NCI-H82 (cell line): ENCODE results near the gene CAMKMT.
A peak's percentile ranks its signal among the peaks of the same experiment; 100 is the strongest.

Experiments
- DNase-seq: peaks from one replicate; lab custom pipeline; 2025; lab: John Stamatoyannopoulos, UW

The CAMKMT gene

DNA sequence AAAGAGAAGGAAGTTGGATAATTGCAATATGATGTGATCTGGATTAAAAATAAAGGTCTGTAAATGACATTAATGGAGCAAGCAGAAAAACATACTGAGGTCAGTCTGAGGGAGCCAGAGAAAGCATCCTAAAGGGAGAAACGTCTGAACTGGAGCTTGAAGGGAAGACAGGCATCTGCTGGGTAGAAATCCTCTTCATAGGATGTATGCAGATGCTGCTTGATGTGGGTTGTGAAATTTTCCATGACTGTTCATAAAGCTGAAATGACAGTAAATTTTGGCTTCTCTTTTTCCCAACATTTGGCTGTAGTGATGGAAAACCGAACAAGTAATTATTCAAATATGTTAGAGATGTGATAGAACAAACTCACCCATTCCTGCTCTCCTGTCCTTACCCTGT, 287.6 kb downstream of the CAMKMT start:
- peak; percentile 10 for DNase-seq

DNA sequence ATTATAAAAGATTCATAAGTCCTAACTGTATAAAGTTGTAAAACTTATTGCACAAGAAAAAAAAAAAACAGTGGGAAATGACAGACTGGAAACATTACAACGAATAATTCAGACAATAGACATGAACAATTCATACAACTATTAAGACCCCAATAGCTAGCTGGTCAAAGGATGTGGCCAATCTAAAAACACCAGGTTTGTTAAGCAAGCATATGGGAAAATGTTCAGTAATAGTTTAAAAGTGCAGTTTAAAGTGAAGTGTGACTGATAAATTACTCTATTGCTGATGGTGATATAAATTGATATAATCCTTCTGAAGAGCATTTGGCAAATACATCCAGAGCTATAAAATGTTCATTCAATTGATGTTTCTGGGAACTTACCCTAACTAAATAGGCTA, 289.0 kb downstream of the CAMKMT start:
- DNase-seq = no peak

DNA sequence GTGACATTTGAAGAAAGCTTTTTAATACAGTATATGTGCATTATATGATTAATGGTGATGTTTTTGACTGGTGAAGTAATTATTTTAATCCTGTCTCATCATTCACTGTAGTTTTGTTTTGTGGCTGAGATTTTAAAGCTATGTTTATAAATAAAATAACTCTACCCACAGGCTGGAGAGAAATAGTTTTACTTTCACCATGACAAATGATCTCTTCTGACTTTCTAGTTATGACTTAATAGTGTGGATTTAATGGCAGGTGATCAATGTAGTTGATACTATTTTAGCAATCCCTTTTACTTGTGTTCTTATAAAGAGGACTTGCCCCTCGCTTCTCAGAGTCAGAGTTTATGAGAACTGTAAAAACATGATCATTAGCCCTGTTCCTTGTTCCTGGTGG, 290.2 kb downstream of the CAMKMT start:
- DNase-seq = no peak

DNA sequence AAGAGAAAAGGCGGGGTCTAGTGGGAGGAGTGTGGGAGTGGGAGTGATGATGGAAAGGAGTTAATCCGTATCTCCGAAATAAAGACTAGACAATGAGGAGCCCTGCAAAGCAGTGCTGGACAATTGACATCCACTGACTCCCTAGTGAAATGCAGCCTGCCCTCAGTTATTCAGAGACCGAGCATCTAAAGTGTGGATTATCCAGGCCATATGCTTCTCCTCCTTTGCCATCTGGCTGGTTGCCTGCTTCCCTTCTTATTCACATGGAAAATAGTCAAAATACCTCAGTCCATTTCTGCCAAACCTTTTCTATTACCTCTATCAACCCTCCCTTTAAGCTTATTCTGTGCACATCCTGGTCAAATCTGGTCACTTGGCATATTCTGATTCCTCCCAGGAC, 291.0 kb downstream of the CAMKMT start:
- DNase-seq = peak; percentile 99

DNA sequence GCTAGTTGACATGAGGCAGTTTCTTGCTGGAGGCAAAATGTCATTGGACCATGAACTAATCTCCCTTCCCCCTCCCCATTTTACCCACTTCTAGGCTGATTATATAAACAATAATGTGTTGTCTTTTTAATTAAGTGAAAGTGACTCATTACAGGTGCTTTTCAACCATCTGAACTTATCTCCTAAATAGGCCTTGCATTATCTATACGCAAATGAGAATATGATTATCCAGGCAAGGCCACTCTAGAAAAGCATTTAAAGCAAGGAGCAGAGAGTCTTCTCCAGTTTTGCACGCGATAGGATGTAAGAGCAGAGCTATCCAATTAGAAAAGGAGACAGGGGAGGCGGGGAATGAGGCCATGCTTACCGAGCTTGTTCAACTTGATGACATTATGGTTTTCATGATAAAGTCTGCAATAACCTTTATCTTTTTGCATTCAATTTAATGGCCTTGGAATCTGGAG, 293.7 kb downstream of the CAMKMT start:
- DNase-seq = peak; percentile 66

DNA sequence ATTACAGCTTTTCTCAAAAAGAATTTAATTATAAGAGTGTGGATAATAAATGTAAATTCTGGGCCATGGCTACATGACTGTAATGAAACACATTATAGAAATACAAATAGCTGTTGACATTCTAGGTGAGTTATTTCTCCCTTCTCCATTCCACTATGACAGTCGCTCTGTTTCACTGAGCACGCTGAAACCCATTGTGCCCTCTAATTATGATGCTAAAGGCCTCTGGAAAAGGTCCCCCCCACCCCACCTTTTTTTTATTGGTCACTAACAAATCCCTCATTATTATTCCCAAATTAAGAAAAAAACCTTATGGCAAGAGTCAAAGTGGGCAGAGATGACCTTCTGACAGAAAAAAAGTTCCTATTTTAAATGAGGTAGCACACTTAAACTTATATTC, 294.7 kb downstream of the CAMKMT start:
- DNase-seq = no peak

DNA sequence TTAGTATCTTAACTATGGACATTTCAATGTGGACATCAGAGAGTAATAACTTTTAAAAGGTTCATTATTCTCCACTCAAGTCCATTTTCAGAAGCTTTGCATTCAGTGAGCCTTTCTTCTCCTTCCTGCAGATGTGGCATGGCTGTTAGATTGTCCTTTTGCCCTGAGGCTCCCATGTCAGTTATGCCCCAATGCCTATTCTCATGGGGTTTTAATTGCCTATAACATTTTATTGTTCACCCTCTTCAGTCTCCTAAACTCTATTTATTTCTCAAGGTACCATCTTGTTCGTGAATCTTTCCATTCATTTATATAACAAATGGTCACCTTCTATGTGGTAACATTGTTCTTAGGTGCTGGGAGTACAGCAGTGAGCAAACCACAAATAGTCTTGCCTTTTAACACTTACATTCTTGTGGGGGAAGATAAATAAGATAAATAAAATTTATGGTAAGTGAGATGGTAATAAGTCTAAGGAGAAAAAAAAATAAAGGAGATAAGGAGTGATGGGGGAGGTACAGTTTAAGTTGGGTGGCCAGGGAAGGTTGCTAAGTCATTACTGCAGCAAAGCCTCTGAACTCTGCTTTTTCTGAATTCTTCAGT, 301.8 kb downstream of the CAMKMT start:
- DNase-seq = peak; percentile 22

DNA sequence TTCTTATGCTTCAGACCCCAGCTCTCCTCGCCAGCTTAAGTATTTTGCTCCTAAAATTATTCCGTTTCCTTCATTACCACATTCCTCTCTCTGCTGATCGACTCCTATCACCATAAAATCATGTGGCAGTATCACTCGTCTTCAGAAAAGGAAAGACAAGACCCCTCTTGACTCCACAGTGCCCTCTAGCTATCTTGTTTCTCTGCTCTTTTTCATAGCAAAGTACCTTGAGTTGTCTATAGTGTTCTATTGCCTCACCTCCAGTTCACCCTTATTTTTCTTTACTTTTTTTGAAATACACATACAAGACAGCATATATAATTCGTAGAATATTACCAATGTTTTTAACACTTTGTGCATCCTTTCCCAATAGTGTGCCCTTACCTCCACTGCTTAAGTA, 306.6 kb downstream of the CAMKMT start:
- DNase-seq = peak; percentile 65

DNA sequence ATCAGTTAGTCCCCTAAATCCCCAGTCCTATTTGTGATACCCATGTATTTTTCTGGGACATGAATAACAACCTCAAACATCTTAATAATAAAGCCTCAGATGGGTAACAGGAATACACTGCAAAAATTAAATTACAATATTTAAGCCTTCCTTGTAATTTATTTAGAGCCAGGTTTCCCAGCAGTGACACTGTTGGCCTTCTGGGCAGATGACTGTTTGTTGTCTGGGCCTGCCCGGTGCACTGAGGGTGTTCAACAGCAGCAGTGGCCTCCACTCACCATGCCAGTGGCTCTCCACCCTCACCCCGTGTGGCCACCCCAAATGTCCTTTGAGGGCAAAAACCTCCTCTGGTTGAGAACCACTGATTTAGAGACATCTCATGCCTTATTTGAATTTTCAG, 309.5 kb downstream of the CAMKMT start:
- no peak for DNase-seq

DNA sequence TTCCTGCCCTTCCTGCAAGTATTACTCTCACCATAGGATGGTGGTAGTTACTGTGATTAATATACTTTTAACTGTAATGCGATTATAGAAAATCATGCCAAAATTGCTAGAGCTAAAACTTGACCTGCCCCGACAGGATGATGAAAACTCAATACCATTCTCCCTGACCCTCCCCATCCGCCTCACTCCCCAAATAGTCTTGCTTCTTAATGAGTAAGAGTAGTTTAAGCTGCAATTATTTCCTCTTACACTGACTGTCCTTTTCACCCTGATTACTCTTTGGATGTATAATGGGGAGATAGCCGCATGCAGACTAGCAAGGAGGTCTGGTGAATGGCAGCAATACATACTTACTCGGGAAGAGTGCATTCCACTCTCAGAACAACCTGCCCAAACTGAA, 310.2 kb downstream of the CAMKMT start:
- DNase-seq = peak; percentile 66

DNA sequence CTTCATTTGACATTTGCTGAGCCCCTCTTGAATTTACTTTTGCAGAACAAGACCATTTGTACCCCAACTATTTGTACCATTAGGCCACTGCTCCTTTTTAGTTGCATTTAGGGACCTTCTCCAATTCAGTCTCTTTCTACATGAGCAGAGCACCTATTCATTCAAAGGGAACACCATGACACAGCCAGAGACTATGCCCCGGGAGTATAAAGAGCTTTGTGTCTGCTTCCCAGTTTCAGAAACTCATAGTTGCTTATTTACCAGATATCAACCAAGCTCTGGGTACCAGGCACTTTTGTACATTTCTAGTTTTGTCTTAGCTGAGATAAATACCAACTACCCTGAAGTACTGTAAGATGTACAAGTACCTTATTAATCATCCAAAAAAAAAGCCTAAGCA, 310.7 kb downstream of the CAMKMT start:
- DNase-seq = no peak

DNA sequence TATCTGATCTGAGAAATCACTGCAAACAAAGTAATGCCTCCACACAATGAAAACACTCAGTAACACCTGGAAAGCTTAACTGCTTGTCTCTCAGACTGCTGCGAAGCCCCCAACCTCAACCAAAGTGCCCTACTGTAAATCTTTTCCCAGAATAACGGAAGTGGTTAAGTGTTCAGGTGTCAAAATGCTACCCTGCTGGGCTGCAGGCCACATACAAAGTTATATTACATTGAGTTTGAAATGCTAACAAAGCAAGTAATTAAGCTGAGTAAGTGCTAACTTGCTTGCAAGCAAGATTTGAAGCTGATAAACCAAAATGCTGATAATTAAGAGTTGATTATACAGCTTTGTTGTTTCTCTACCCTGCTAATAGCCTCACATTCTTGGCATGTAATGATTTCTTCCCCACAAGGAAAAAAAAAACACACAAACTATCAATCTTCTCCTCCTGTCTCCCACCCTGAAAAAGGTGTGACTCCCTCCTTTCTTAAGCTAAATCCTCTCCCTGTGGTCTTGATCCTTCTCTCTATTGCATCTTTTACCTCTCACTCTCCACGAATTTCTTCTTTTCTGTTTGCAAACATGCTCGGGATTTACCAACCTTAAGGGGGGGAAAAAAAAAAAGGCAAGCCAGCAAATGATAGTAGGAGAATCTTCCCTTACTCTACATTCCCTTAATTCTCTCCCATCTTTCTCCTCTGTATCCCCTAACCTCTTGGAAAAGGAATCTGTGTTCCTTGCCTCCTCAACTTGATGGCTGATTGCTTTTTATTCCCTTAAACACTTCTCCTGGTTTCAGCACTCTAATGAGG, 312.9 kb downstream of the CAMKMT start:
- peak; percentile 14 for DNase-seq

DNA sequence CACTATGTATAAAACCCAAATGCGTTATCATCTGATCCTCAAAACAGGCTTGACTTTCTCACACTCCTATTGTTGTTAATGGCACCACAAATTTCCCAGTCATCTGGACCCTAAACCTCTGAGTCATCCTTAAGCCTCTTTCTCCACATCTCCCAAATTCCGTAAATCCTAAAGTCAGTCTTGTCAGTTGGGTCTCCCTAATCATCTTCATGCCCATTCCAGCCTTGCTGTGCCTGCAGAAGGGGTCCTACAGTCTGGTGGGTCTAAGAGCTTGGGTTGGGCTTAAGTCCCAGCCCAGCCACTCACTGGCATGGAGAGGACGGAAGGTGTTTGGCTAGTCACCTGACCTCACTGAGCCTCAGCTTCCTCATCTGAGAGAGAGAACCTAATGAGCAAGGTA, 314.6 kb downstream of the CAMKMT start:
- DNase-seq = peak; percentile 71

DNA sequence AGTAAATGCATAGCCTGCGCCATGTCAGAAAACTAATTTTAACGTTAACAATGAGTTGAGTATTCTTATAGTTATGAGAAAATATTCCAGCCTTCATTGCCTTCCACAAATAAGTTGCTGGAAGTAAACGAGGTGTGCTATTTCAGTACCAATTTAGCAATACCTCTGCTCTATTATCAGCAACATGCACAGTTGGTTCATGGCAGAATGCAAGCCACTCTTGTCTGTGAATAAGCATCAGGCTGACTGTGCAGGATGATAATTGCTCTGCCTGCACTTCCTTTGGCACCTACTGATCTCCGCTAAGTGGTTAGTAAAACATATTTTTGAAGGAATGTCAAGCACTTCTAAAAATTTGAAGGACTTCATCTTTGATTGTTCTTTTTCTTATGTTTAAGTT, 317.8 kb downstream of the CAMKMT start:
- DNase-seq = no peak

DNA sequence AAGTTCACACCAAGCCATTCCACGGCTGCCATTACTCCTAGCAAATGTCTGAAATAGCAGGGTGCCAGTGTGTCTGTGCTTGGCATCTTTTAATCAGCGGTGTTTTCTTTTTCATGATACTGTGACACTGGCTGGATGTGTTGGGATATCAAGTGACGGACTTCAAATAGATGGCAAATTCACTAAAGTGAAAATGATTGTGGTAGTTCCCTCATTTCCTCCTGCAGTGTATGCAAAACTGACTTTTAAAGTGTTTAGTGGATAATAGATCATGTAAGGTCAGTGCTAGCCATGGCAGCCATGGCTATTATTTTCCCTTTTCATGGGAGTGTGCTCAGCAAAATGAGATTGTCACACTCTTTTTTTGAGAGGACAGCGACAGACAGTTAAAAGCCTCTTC, 318.2 kb downstream of the CAMKMT start:
- DNase-seq = no peak

DNA sequence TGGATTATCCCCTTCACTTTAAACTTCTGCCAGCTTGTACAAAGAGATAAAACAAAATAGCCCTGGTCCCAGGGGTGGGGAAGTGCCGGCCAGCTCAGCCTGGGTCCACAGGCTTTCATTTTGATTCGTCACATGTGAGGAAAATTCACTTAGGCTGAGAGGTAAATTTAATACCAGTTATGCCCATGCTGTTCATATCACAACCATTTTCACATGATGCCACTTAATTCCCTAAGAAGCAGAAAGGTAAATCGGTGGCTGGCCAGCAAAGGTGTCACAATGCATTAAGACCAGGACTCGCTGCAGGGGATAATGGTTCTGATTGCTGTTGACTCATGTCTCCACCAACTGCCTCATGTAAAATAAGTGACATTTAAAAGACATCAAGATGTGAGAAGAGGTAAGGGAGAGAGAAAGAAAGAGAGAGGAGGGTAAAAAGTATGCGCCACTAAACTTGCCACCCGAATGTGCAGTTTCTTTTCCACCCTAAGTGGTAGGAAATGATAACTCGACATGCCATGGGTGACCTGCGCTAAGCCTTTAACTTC, 318.8 kb downstream of the CAMKMT start:
- DNase-seq = peak; percentile 53

DNA sequence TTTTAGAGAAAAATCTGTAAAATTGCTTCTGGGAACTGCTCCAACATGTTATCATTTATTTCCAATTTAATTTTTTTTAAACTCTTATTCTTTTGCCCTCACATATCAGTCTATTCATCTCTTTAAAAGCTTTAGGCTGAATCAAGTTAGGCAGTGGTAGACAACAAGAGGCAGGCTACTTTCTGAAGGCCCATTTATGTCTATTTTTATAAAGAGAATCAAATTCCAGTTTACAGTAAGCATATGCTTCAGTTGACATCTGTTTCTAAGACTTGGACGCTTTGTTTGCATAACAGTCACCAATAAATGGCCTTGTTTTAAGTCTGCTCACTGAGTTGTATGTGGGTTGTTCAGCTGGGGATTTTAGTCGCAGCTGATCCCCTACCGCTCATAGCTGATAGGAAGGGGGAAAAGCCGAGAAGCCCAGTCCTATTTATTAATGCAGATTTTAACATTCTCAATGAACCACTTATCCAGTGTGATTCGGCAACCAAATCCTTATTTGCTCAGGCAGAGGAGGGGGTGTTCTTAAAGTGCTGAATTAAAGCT, 319.3 kb downstream of the CAMKMT start:
- DNase-seq = peak; percentile 91

DNA sequence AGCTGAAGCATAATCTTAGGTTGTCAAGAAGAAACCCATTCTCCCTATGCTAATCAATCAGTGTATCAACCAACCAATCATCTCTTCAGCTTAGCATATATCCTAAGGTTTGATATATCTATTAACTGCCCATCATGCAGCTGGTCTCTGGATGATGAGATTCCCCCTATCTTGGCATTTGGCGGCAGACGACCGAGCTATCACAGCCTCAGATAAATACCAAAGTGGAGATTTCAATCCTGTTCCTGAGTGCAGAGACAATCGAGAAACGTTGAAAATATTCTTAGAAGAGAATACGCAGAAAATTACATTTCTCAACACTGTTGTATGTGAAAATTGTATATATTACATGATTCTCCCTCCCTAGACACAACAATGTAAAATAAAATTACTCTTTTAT, 320.7 kb downstream of the CAMKMT start:
- DNase-seq = no peak

DNA sequence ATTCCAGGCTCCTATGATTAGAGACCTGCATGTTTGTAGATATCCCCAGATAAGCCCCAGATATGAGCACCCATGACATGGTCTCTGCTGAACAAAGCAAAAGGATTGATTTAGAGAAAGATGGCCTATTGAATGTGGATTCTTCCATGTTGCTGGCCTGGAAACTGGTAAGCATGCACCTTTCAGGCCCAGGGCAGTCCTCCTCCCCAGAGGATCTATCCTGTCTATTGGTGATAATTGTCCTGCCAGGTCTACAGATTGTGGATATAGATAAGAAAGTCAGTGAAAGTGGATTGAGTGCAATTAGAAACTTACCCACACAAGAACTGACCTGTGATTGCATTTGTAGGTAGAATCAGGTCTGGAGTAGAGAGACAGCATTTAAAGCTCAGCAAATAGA, 322.8 kb downstream of the CAMKMT start:
- no peak for DNase-seq

DNA sequence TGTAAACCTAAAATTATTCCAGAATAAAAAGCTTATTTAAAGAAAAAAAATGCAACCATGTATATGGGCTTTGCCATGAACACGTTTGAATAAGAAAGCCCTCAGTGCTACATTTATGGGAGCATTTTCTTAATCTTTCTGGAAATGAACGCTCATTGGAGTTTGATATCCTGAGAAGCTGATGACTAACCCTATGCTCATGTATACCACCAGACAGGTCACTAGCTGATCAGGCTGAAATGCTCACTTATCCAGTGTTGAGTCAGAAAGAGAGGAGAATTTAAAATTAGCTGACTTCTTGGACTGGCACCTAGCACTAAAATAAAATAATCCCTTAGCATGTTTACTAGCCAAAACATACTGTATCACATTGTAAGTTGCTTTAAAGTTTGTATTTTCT, 324.8 kb downstream of the CAMKMT start:
- no peak for DNase-seq

DNA sequence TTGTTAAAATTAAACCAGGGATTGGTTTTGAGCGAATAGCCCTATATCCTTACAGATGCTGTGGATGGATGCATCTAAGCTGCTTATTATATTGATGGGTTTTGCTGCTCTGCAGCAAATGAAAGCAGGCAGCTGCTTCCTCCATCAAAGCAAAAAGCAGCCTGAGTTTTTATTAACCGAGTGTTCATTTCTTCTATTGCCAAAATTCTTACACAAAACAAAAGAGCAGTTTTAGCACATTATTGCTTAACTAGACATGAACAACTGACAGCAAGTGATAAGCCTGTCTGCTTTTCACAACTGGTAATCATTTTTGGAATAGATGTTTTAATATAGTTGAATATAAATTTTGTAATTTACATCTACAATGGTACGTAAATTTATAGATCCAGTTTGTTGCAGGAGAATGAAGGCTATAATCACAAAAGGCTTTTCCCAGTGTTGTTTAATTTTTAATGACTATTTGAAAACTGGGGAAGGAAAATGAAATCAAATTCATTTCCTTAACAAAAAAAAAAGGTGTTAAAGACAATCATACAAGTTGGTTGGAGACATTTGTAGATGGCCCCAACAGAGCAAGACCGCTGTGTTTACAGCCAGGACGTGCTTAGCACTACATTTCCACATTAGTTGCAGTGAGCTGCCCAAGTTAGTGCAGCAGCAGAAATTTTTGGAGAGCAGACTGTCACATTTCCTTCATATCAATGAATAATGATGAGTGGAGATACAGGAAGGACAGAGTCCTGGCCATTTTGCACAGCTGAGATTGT, 326.1 kb downstream of the CAMKMT start:
- no peak for DNase-seq

DNA sequence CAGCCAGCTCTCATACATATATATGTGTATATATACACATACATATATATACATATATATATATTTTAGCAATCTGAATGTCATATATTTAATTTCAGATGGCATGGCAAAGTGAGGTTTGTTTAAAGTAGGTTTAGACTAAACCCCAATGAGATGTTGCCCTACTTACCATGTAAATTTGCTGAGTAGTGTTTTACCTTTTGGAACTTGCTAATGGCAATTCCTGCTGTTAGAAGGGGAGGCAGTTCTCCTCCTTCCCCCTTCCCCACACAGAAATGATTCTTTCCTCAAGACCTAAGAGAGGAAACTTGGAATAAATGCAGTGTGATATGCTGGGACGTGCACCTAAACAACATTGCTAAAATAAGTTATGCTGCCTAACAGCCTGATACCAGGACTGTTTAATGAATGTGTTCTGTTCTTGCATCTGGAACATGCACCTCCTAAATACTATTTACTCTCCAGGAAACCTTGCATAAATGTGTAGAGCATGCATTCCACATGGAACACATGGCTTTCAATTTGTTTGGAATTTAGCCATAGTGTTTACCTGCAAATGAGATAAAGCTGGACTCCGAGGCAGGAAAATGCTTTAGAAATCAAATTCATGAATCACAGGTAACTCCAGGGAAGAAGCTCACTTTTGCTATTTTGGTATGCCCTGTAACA, 326.8 kb downstream of the CAMKMT start:
- DNase-seq = no peak
